Smooth muscle cell (in vitro differentiated cells): ENCODE results near the gene MAML2. TPM values are rescaled to one million over a fixed set of nuclear protein-coding genes. Genes with fewer than 3 reads are reported as not detected.

Experiments
- DNase-seq: peaks from one replicate; lab custom pipeline; 2025; ENCODE audit not compliant: unreplicated experiment; lab: John Stamatoyannopoulos, UW
- H2AFZ ChIP-seq: fragments of 200-600 bp; sonication (generic); 2 replicates; pipeline ENCODE4 v1.6.0; 2016; ENCODE audit warnings: antibody characterized with exemption, low read depth, mild to moderate bottlenecking
- H3F3A ChIP-seq: fragments of 200-600 bp; sonication (generic); 2 replicates; pipeline ENCODE4 v1.6.0; 2017; ENCODE audit warnings: antibody characterized with exemption, low read depth
- H3K27ac ChIP-seq: fragments of 200-600 bp; sonication (generic); 2 replicates; pipeline ENCODE4 v1.5.1; 2016; ENCODE audit warnings: low read depth, mild to moderate bottlenecking
- H3K27me3 ChIP-seq: fragments of 200-600 bp; sonication (generic); 2 replicates; pipeline ENCODE4 v1.6.1; 2016; ENCODE audit warnings: low read depth, mild to moderate bottlenecking
- H3K36me3 ChIP-seq: fragments of 200-600 bp; sonication (generic); 2 replicates; pipeline ENCODE4 v1.5.1; 2016; ENCODE audit warnings: low read depth
- H3K4me1 ChIP-seq: fragments of 200-600 bp; sonication (generic); 2 replicates; pipeline ENCODE4 v1.5.1; 2016; ENCODE audit warnings: low read depth
- H3K4me2 ChIP-seq: fragments of 200-600 bp; sonication (generic); 2 replicates; pipeline ENCODE4 v1.6.0; 2016; ENCODE audit warnings: mild to moderate bottlenecking
- H3K4me3 ChIP-seq: fragments of 200-600 bp; sonication (generic); 2 replicates; pipeline ENCODE4 v1.5.1; 2016; ENCODE audit warnings: mild to moderate bottlenecking
- H3K79me2 ChIP-seq: fragments of 200-600 bp; sonication (generic); 2 replicates; pipeline ENCODE4 v1.6.0; 2016; ENCODE audit warnings: low read depth, mild to moderate bottlenecking
- H3K9ac ChIP-seq: fragments of 200-600 bp; sonication (generic); 2 replicates; pipeline ENCODE4 v1.6.0; 2016; ENCODE audit warnings: low read depth
- H3K9me3 ChIP-seq: fragments of 200-600 bp; sonication (generic); replicated peaks from 2 replicates; pipeline ENCODE4 v1.5.1; 2016; ENCODE audit warnings: low read depth
- H4K20me1 ChIP-seq: fragments of 200-600 bp; sonication (generic); 2 replicates; pipeline ENCODE4 v1.6.0; 2016; ENCODE audit warnings: low read depth
- CTCF ChIP-seq: fragments of 200-600 bp; sonication (generic); IDR thresholded peaks from 2 replicates; pipeline ENCODE4 v1.5.1; 2017; ENCODE audit warnings: borderline replicate concordance, mild to moderate bottlenecking, antibody characterized with exemption; ENCODE audit not compliant: insufficient read depth, poor library complexity, severe bottlenecking
- WGBS: methylation state at CpG from one replicate; pipeline ENCODE4 v1.1.7; 2016; ENCODE audit warnings: low lambda C conversion rate; 5-methylcytosine and 5-hydroxymethylcytosine counted together
- polyA plus RNA-seq: library from polyadenylated mRNA; unstranded; fragments of >200 nt; fragmentation: Nextera tagmentation; extraction: Ambion mirVana; gene quantifications from 2 replicates; pipeline ENCODE4 v1.2.1, GENCODE V29; 2016
- total RNA-seq: library from RNA; depleted of rRNA; stranded (reverse); fragments of >200 nt; gene quantifications from 2 replicates; pipeline ENCODE4 v1.2.3, GENCODE V29; 2014

MAML2 gene
- total and polyA plus RNA-seq, 2 experiments from 2014 or later, result 8.7 to 52.4 TPM

GRCh38 chr11:96284401-96284800 is 58.6 kb downstream of the MAML2 start:
- Histone ChIP-seq H3K9me3 (no peaks in the 10 kb centered on the region), H4K20me1 (peaks cover 57% of the 10 kb centered on the region), H3K27me3 (no peaks in the 10 kb centered on the region), H3K4me1 (no peaks in the 10 kb centered on the region), H3K4me2 (no peak overlapping the region), H3K9ac (no peak overlapping the region), H3F3A (peaks cover 4% of the 10 kb centered on the region), H3K27ac (no peak overlapping the region), H3K36me3 (no peaks in the 10 kb centered on the region), H2AFZ (no peak overlapping the region), H3K79me2 (peaks cover 99% of the 10 kb centered on the region), H3K4me3 (no peak overlapping the region)
- WGBS, result 100% methylated on average over 1 of the region's 1 CpG
- DNase-seq, result no peak
- no peak for TF ChIP-seq CTCF

GRCh38 chr11:96282625-96283220 is 60.3 kb downstream of the MAML2 start:
- Histone ChIP-seq H3K4me3 (no peak overlapping the region), H2AFZ (no peak overlapping the region), H3K27ac (no peak overlapping the region), H4K20me1 (peaks cover 67% of the 10 kb centered on the region), H3K4me2 (no peak overlapping the region), H3K9me3 (no peaks in the 10 kb centered on the region), H3F3A (peaks cover 8% of the 10 kb centered on the region), H3K4me1 (peaks cover 8% of the 10 kb centered on the region), H3K36me3 (no peaks in the 10 kb centered on the region), H3K9ac (no peak overlapping the region), H3K79me2 (peaks cover 99% of the 10 kb centered on the region), H3K27me3 (no peaks in the 10 kb centered on the region)
- 97% methylated on average over 2 of the region's 2 CpGs for WGBS
- no peak for TF ChIP-seq CTCF
- DNase-seq, result no peak

GRCh38 chr11:96280444-96280843 is 62.6 kb downstream of the MAML2 start:
- H3F3A ChIP-seq, result peaks cover 19% of the 10 kb centered on the region
- H3K27me3 ChIP-seq, result no peaks in the 10 kb centered on the region
- no peak overlapping the region for H3K4me2 ChIP-seq
- H3K79me2 ChIP-seq, result peaks cover 96% of the 10 kb centered on the region
- no peak for TF ChIP-seq CTCF
- H3K4me3 ChIP-seq, result no peak overlapping the region
- no peaks in the 10 kb centered on the region for H3K36me3 ChIP-seq
- H2AFZ ChIP-seq, result no peak overlapping the region
- no peak overlapping the region for H3K9ac ChIP-seq
- H3K27ac ChIP-seq, result peak overlapping the region; percentile 76
- no peak for DNase-seq
- no peaks in the 10 kb centered on the region for H3K9me3 ChIP-seq
- H3K4me1 ChIP-seq, result peaks cover 14% of the 10 kb centered on the region
- peaks cover 56% of the 10 kb centered on the region for H4K20me1 ChIP-seq
- 88% methylated on average over 1 of the region's 1 CpG for WGBS

- no peak overlapping the region for H3K4me3 ChIP-seq
Observed at GRCh38 chr11:96279896-96280290, 63.1 kb downstream of the MAML2 start.

More at GRCh38 chr11:96279896-96280290, 63.1 kb downstream of the MAML2 start:
- H3K36me3 ChIP-seq, result no peaks in the 10 kb centered on the region
- peaks cover 50% of the 10 kb centered on the region for H4K20me1 ChIP-seq
- no peaks in the 10 kb centered on the region for H3K27me3 ChIP-seq
- peaks cover 15% of the 10 kb centered on the region for H3K4me1 ChIP-seq
- H2AFZ ChIP-seq, result no peak overlapping the region
- H3K79me2 ChIP-seq, result peaks cover 96% of the 10 kb centered on the region
- no peak for TF ChIP-seq CTCF
- peaks cover 19% of the 10 kb centered on the region for H3F3A ChIP-seq
- DNase-seq, result no peak
- H3K9me3 ChIP-seq, result no peaks in the 10 kb centered on the region
- H3K4me2 ChIP-seq, result peak overlapping the region; percentile 45
- H3K9ac ChIP-seq, result no peak overlapping the region
- peak overlapping the region; percentile 76 for H3K27ac ChIP-seq
